Lung (tissue), 12 donors: ENCODE measurements around the gene CARD11. TPM values are rescaled to one million over a fixed set of nuclear protein-coding genes. Genes with fewer than 3 reads are reported as not detected.

Source experiments
- ATAC-seq: fragments of 200-7000 bp; cut with Tn5 transposase; one replicate; pipeline ENCODE4 v1.9.1; 2020; ENCODE audit warnings: moderate number of reproducible peaks; ENCODE audit not compliant: insufficient read depth, low FRiP score
- DNase-seq, 3 donors: peaks; one replicate each; pipeline ENCODE4 v3.0.0-alpha.2; 2013 to 2017
- H3K27ac ChIP-seq, 2 donors: one replicate each; pipeline ENCODE4 v1.5.1; 2013; ENCODE audit warnings: mild to moderate bottlenecking in 2 of 2, moderate library complexity in 2 of 2, control low read depth in 1 of 2, inconsistent platforms in 1 of 2, low read depth in 1 of 2, low read length in 1 of 2
- H3K27me3 ChIP-seq, 3 donors: one replicate each; pipeline ENCODE4 v1.5.1; 2013; ENCODE audit warnings: low read length in 2 of 3; ENCODE audit not compliant: control insufficient read depth in 3 of 3, insufficient read depth in 3 of 3
- H3K36me3 ChIP-seq, 4 donors: one replicate each; pipeline ENCODE4 v1.5.1; 2013; ENCODE audit warnings: low read length in 4 of 4, mild to moderate bottlenecking in 1 of 4, moderate library complexity in 1 of 4; ENCODE audit not compliant: control insufficient read depth in 4 of 4, insufficient read depth in 4 of 4
- H3K4me1 ChIP-seq, 5 donors: one replicate each; pipeline ENCODE4 v1.5.1; 2013; ENCODE audit warnings: low read length in 5 of 5, mild to moderate bottlenecking in 2 of 5, moderate library complexity in 1 of 5; ENCODE audit not compliant: control insufficient read depth in 5 of 5, insufficient read depth in 5 of 5
- H3K4me3 ChIP-seq: one replicate; pipeline ENCODE4 v1.5.1; 2013; ENCODE audit warnings: mild to moderate bottlenecking, control low read depth, moderate library complexity
- H3K9ac ChIP-seq, 2 donors: one replicate each; pipeline ENCODE4 v1.5.1; 2013; ENCODE audit warnings: low read length in 2 of 2, control low read depth in 1 of 2; ENCODE audit not compliant: insufficient read depth in 1 of 2
- H3K9me3 ChIP-seq, 4 donors: one replicate each; pipeline ENCODE4 v1.5.1; 2013; ENCODE audit warnings: low read length in 3 of 4, mild to moderate bottlenecking in 1 of 4, moderate library complexity in 1 of 4; ENCODE audit not compliant: control insufficient read depth in 4 of 4, insufficient read depth in 3 of 4
- CTCF ChIP-seq: IDR thresholded peaks from 2 replicates; pipeline ENCODE4 v1.5.1; 2012; ENCODE audit warnings: mild to moderate bottlenecking; ENCODE audit errors: control extremely low read depth, extremely low read depth
- WGBS, 2 donors: extraction: QIAGEN DNeasy Blood & Tissue Kit; methylation state at CpG; one replicate each; pipeline ENCODE4 v1.1.7; 2013; 5-methylcytosine and 5-hydroxymethylcytosine counted together
- polyA plus RNA-seq, 2 donors: library from polyadenylated mRNA; stranded (reverse); fragments of 200-250 nt; gene quantifications; one replicate each; pipeline ENCODE4 v1.2.1, GENCODE V29; 2013
- total RNA-seq, 2 donors: library from RNA; depleted of rRNA in 1 of 2; stranded (reverse); fragments of >200 nt in 1 of 2; gene quantifications; one replicate each; pipeline ENCODE4 v1.2.1, GENCODE V29; 2014 to 2021
- donor health status: control.
- donor health status: control.
- donor health status: Bipolar disorder and iron deficiency.
- donor health status: healthy.
- donor health status: DM: yes; HTN: yes; CAD: no.

CARD11 gene
- total and polyA plus RNA-seq, 4 donors = 1.5 to 4.3 (median 3.7) TPM

GRCh38 chr7:3067606-3068380 lies 24.1 kb upstream of the CARD11 start:
- no peak for TF ChIP-seq CTCF

GRCh38 chr7:3067193-3067592 lies 23.5 kb upstream of the CARD11 start:
- DNase-seq = no peak
- no peak for ATAC-seq
- WGBS, 2 donors = 70 to 80% methylated on average over 3 of the region's 3 CpGs
- Histone ChIP-seq H3K9ac (no peak overlapping the region), H3K4me3 (no peak overlapping the region), H3K4me1 (no peaks in the 10 kb centered on the region), H3K27me3 (no peaks in the 10 kb centered on the region), H3K27ac (no peak overlapping the region), H3K9me3 (peaks cover 0 to 2% (median 0%) of the 10 kb centered on the region in 4 donors), H3K36me3 (no peaks in the 10 kb centered on the region)
- no peak for TF ChIP-seq CTCF

More at GRCh38 chr7:3067606-3068380, 24.1 kb upstream of the CARD11 start:
- Histone ChIP-seq H3K4me3 (no peak overlapping the region), H3K27me3 (no peaks in the 10 kb centered on the region), H3K27ac (no peak overlapping the region), H3K9ac (no peak overlapping the region), H3K9me3 (peaks cover 0 to 2% (median 0%) of the 10 kb centered on the region in 4 donors), H3K36me3 (no peaks in the 10 kb centered on the region), H3K4me1 (no peaks in the 10 kb centered on the region)
- WGBS, 2 donors = 87 to 100% methylated on average over 2 of the region's 2 CpGs
- ATAC-seq (no peak), DNase-seq (no peak)

- H3K36me3 ChIP-seq = no peaks in the 10 kb centered on the region
- no peaks in the 10 kb centered on the region for H3K27me3 ChIP-seq
- H3K9ac ChIP-seq = no peak overlapping the region
- ATAC-seq = no peak
- no peak for TF ChIP-seq CTCF
- no peak for DNase-seq
- no peak overlapping the region for H3K4me3 ChIP-seq
- no peaks in the 10 kb centered on the region for H3K4me1 ChIP-seq
- WGBS, 2 donors = 96 to 98% methylated on average over 1 of the region's 1 CpG
- no peak overlapping the region for H3K27ac ChIP-seq
- peaks cover 0 to 2% (median 0%) of the 10 kb centered on the region in 4 donors for H3K9me3 ChIP-seq
These were observed 22.8 kb upstream of the CARD11 start for GRCh38 chr7:3066506-3066905.

GRCh38 chr7:3065724-3066143 lies 22.1 kb upstream of the CARD11 start:
- peaks cover 0 to 2% (median 0%) of the 10 kb centered on the region in 4 donors for H3K9me3 ChIP-seq
- ATAC-seq (no peak), DNase-seq (no peak)
- no peak overlapping the region for H3K4me3 ChIP-seq
- no peak overlapping the region for H3K27ac ChIP-seq
- no peaks in the 10 kb centered on the region for H3K27me3 ChIP-seq
- WGBS, 2 donors = 43 to 55% methylated on average over 11 of the region's 11 CpGs
- H3K36me3 ChIP-seq = no peaks in the 10 kb centered on the region
- no peaks in the 10 kb centered on the region for H3K4me1 ChIP-seq
- no peak overlapping the region for H3K9ac ChIP-seq
- TF ChIP-seq CTCF = peak; percentile 38
